GM18517 (cell line): Measurements from ENCODE around the gene SMIM11.

Source experiments
- ATAC-seq: cut with Tn5 transposase; IDR thresholded peaks from one replicate; pipeline ENCODE4 v1.9.1; 2021; ENCODE audit warnings: mild to moderate bottlenecking, moderate library complexity; ENCODE audit not compliant: unreplicated experiment

SMIM11 gene, protein sequence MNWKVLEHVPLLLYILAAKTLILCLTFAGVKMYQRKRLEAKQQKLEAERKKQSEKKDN

DNA sequence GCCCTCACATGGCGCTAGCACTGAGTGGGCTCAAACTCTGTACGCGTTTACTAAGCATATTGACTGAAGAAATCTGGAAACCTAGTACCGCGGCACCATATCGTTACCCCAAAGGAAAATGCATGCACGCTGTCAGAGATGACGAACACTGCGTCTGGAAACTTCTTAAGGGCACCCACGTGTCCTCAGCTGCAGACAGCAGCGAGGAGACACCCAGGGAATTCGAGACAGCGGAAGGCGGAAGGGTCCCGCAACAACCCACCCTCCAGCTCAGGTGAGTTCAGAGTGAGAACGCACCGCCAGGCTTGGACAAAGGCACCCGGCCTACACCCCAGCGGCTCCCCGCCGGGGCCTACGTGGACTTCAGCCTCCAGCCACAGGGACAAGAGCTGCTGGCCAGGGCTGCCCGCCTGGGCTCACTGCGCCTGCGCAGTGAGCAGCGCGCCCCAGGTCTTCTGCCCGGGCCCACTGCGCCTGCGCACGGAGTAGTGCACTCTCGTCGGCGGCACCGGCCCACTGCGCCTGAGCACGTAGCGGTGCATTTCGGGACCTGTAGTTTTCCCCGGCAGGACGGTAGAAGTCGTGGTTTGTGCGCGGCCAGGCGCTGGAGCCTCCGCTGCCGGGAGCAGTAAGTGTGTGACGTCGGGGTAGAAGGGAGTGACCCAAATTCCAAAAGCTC is at the start of gene SMIM11:
TSS of gene SMIM11 (plus strand) at position 568 of the 679 bp plus-strand sequence. CDS start 3,998 bp downstream, outside the sequence.
- ATAC-seq = peak; percentile 86

DNA sequence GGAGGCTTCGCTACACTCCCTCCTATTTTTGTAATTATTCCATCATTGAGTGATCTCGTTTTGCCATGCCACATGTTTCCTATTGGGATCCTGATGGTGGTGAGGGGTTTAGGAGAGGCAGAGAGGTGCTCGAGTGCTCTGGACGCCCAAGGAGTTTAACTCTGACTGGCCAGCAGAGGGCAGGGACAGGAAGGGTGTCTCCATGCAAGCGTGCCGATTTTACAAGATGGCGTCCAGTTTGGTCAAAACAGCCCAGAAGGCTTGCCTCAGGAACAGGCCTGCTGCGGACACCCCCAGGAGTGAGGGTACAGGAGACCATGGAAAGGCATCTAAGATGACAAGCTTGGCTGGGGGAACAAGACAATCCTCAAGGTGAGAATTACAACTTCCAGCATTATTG is 45.3 kb upstream of the SMIM11 start:
- no peak for ATAC-seq

DNA sequence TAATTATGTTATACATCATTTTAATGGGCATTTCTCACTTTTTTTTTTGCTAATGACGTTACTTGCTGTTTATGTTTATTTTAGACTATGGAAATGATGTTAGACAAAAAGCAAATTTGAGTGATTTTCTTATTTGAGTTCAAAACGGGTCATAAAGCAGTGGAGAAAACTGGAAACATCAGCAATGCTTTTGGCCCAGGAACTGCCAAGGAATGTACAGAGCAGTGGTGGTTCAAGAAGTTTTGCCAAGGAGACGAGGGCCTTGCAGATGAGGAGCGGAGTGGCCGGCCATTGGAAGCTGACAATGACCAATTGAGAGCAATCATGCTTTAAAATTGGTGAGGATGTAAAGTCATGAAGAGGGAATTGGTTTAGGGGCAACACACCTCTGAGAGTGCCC is 43.6 kb upstream of the SMIM11 start:
- no peak for ATAC-seq

DNA sequence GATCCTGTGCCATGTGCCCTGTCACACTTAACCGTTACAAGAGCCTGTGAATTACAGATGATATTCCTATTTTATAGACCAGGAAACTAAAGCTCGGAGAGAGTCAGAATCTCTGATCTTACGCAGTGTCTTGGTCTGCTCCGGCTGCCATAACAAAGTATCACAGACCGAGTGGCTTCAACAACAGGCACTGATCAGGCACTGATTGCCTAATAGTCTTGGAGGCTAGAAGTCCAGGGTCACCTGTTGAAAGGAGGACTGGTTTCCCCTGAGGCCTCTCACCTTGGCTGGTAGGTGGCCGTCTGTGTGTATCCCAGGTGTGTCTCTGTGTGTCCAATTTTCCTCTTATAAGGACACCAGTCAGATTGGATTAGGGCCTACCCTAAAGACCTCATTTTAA is 43.0 kb upstream of the SMIM11 start:
- no peak for ATAC-seq

DNA sequence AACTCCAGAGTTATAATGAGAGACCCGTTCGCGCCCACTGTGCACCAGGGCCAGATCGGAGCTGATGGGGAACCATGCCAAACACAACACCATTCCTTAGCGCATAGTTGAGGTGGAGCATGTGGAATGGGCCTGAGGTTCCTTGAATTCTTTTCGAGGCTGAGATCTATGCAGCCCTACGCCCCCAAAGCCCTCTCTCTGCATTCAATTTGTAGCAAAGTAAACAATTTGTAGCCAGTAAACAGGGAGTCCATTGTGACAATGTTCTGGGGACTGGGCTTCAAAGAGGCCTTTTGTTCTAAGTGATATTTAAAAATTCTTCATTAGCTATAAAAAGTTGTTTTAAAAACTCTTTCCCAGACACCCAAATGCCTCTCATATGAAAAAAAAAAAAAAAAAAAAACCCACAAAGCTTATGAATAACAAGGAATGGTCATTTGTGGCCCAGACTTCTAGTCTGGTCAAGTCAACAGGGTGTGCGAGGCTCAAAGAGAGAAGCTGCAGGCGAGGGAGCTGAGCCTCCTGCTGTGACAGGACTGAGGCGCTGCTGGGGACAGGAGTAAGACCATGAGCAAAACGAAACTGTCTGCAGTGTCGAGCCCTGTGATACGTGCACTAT is 42.1 kb upstream of the SMIM11 start:
- ATAC-seq = no peak

DNA sequence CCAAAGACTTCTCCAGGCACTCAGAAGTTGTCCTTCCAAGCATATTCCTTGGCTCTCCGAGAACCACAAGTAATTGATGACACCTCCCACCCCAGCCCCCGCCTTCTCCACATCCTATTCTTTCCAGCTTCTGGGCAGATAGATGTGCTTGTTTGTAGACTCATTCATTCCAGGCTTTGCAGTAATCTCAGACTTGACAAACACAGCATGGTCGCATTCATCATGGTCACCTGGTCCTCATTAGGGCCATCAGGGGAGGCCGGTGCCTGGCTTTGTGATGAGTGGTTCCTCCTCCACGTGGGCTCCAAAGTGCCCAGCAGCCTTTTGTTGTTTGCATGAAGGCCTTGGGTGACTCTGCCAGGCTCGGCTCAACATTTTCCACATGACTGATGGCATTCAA is 40.0 kb upstream of the SMIM11 start:
- ATAC-seq = no peak

DNA sequence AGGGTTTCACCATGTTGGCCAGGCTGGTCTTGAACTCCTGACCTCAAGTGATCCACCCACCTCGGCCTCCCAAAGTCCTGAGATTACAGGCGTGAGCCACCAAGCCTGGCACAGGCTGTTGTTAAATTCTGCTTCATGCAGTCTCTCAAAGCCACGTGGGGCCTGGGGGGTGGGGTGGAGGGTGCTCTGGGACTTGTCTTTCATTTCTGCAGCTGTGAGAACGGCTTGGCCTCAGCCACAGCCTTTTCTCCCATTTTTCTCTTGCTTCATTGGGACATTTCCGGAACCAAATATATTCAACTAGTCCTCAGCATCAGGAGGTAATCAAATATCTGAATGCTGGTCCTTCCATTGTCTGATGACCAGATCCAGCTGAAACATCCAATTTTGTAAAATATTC is 39.1 kb upstream of the SMIM11 start:
- ATAC-seq = no peak

DNA sequence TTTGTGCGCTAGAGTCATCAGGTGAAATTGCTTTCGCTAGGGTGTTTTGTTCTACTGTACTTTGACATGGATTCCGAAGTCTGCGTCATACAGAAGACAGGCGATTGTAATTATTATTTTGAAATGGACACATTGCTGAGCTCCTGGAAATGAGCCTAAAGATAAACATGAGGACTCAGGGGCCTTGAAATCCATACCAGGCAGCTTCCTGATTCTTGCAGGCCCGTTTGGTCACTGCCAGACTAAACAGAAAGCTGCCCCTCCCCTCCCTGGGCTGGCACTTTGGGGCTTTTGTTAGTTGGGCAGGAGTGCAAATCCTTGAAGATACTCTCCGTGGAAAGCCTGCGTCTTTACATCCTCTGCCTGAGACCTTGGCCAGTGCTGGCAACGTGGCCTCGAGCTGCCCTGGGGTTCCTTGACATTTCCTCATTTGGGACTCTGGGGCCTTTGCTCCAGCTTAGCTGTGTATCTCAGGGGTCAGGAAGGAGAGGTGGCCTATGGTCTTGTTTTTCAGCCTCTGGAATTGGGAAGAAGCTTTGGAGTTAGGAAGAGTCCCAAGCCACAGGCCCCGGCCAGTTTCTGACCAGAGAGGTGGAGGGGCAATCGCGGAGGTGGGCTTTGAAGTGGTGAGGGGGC is 38.4 kb upstream of the SMIM11 start:
- ATAC-seq = no peak

DNA sequence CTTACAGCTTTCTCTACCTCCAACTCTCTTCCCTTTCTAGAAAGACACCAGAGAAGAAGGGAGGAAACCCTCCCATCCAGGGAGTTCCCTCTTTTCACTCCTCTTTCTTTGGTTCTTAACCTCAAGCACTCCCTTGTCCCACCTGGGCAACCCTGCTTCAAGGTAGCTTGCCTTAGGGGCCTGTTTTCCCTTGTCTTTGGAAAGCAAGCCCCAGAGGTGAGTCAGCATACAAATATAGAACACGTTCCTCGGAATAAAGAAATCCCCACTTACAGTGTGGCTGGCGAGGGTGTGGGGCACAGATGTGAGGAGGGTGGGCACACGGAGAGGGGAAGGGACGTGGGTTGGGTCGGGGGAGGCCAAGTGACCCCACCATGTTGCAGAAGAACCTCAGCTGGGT is 37.6 kb upstream of the SMIM11 start:
- no peak for ATAC-seq

DNA sequence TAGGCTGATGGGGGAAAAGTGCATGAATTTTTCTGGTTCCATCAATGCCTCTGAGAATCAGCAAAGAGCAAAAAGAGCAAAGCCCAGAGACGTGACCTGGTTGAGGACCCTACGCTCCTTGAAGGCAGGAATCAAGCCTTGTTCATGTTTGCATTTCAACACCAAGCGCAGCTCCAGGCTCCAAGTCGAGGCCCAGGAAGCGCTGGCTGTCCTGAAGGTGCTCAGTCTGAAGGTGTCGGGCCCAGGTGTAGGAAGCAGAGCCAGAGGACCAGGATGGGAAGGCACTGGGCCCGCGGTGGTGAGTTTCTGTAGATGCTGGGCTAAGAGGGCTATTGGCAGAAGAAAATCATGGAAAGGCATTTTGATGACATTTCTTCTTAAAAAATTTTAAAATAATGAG is 37.1 kb upstream of the SMIM11 start:
- ATAC-seq = no peak

DNA sequence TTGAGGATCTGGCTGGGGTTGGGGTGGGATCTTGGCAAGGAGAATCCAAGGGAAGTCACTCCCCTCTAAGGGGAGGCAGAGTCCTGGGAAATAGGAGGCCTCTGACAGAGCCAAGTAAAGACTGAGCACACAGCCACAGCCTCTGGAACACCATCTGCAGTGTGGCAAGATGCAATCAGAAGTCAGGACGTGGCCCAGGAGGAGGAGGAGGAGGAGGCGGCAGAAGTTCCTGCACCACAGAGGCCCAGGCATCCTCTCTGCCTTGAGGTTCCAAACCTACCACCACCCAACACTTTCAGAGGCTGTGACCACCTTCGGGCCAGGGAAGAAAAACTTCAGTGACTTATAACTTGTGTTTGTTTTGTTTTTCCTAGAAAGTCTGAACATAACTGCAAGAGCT is 35.2 kb upstream of the SMIM11 start:
- ATAC-seq = no peak

DNA sequence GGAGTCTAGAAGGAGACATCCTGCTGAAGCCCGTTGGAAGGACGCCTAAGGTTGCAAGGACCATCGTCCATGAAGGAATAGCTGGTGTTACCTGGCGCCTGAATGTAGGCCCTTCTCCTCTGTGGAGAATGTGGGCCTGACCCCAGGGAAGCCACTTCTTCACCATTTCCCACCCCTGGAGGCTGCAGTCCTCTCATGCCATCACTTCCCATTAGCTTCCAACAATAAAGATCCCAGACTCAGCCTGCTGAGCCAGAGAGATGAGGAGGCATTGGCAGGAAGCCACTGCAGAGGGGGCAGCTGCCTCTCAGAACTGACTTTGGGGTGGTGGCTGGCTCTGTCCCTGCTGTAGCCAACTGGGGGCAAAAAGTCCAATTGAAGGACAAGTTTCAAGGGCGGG is 32.8 kb upstream of the SMIM11 start:
- no peak for ATAC-seq

DNA sequence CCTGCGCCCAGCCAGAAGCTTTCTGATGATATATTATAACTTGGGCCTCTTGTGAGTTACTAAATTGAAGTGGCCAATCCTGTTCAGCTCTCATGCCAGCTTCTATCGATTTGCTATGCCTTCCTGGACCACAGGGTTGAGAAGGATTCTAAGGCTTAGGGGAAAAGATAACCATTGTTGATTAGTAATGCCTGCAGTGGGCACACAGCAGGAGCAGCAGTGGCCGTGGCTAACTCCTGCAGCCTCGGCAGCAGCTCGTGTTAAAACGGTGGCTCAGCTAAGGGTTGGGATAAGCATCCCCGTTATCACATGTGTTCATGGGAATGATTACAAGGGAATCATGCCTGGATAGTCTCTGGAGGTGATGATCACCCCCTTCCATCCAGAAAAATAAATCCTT is 32.0 kb upstream of the SMIM11 start:
- no peak for ATAC-seq

DNA sequence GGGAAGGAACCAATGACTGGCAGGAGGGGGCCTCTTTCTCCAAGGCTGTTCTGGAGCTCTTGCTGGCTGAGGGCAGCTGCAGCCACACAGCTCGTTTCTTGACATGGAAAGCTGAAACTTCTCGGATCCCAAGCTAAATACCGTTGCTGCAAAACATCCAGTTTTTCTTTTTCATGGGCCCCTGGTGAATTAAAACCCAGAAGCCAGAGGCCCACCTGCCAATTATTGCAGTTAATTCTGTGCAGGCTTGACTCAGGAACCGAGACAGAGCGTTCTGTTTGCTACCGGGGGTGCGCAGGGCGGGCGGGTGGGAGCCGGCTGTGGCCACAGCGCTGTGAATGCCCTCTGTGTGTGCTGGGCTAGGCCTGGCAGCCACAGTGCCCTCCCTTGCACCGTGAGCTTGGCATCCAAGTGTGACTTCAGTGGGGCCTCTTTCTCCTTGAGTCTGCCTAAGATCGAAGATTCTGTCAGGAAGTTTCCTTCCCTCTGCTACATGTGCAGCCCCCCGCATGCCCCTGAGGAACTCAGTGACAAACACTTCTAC is 31.4 kb upstream of the SMIM11 start:
- no peak for ATAC-seq

DNA sequence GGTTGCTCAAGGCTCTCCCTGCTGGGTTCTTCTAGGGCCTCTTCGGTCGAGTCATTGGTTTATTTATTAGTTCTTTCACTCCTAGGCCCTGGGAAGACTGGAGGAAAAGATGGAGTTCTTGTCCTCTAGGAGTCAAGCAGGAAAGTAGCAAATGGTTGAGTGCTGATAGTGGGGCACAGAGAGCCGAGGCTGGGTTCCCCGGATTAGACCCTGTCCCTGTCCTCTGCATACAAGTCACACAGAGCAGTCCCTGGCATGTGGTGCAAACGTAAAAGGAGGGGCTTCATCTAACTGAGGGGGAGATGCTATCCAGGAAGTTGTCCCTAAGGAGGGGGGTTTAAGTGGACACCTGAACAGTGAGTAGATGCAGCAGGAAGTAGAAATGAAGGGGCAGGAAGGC is 30.7 kb upstream of the SMIM11 start:
- ATAC-seq = no peak

DNA sequence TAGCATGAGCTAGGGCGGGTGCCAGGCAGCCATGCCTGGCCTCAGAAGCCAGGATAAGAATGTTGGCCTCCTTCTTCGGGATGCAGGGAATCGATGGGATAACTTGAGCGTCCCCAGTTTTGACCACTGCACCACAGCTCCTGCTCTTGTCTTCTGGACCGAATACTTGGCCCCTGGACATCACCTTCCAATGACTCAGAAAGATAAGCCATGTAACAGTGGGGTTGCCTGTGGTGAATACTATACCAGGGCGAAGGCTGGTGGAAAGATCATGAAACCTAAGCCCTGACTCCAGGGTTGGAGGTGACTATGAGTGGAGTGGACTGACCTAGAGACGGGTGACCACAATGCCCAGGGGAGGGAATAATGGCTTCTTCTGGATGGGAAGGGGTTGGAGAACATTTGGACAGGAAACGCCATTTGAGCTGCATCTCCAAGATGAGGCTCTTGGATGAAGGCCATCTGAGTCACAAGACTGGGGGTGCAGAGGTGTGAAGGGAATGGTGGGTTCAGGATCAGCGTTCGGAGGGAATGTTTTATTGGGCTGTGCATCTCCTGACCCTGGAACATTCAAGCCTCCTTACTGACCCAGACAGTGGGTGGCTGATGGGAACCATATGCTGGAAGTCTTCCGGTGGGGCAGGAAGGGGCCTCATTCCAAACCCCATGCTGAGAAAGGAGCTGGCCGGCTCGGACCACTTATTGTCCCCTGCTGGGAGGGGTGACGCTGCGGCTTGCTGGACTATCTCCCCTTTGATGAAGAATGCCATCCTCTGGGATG is 30.0 kb upstream of the SMIM11 start:
- no peak for ATAC-seq

DNA sequence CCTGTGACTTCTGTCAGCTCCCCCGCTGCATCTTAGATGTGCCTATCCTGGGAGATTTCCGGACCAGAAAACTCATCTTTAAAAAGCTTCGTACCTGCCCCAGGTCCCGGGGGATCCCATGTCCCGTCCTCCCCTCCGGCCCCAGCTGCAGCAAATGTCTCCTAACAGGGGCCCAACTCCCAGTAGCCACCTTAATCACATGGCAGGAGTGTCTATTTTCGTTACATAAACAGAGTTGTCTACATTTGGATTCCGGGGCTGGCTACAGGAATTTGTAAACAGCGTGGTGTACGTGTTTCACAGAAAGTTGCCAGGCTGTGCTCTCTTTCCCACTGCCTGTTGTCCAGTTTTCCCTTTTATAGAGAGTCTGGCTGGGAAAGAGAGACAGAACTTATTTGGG is 29.4 kb upstream of the SMIM11 start:
- ATAC-seq = no peak

DNA sequence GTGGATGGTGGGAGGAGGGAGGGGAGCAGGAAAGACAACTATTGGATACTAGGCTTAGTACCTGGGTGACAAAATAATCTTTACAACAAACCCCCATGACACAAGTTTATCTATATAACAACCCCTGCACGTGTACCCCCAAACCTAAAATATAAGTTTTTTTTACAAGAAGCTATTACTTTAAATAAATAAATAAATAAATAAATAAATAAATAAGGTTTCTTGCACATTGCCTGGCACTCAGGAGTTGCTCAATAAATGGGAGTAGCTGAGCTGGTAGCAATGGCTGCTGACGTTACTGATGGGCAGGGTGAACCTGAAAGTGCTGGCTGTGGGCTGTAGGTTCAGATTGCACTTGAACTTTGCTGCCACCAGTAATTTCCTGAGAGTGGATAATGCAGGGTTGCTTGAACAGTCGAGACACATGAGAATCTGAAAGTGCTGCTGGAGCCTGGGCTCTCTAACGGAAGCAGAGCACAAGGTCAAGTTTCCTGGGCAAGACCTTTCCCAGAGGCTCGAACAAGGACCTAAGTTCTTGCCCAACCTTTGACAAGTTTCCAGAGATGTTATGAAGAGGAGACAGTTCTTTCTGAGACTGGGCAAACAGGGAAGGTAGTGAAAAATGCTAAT is 26.3 kb upstream of the SMIM11 start:
- no peak for ATAC-seq

DNA sequence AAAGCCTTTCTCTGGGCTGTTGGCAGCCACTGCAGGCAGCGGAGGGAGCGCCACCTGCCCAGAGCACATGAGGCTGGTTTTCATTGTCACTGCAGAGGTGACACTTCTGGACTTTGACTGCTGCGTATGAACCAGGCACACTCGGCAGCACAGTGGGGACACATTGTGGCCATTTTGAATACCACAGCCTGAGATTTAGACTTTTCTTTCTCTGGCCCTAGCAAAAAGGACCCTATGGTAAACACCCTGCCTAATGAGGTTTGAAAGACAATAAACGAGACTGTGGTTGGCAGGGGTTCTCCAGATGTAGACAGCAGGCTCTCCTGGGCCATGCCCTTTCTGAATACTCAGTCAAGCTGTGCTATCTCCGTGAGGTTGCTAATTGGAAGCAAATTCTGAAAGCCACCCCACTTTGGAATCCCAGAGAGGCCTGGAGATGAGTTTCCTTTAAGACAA is 23.5 kb upstream of the SMIM11 start:
- ATAC-seq = peak; percentile 49

DNA sequence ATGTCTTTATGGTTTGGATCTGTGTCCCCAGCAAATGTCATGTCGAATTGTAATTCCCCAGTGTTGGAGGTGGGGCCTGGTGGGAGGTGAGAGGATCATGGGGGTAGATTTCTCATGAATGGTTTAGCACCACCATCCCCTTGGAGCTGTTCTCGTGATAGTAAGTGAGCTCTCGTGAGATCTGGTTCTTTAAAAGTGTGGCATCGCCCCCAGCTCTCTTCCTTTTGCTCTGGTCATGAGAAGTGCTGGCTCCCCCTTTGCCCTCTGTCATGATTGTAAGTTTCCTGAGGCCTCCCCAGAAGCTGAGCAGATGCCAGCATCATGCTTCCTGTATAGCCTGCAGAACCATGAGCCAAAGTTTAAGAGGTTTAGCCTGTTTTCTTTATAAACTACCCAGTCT is 22.8 kb upstream of the SMIM11 start:
- ATAC-seq = no peak

DNA sequence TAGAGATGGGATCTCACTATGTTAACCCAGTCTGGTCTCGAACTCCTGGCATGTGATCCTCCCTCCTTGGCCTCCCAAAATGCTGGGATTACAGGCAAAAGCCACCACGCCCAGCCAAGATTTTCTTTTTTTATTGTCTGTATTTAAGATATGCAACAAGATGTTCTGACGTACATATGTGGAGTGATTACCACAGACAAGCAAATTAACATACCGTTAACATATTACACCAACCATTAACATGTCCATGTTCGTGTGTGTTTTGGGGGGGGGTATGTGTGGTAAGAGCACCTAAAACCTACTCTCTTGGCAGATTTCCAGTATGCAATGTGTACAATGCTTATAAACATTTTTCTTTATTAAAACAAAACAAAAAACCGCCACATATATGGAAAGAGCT is 22.1 kb upstream of the SMIM11 start:
- no peak for ATAC-seq
